Brain microvascular endothelial cell (primary cell): Measurements from ENCODE around the gene NVL.

Experiments
- DNase-seq: peaks from one replicate; pipeline ENCODE4 v3.0.0-alpha.2; 2020
- H3K27ac ChIP-seq: fragments of 250-450 bp; sonication (Bioruptor Pico); 2 replicates; pipeline ENCODE4 v1.5.1; 2020; ENCODE audit warnings: mild to moderate bottlenecking, moderate library complexity
- H3K27me3 ChIP-seq: fragments of 250-450 bp; sonication (Bioruptor Pico); replicated peaks from 2 replicates; pipeline ENCODE4 v1.5.1; 2020; ENCODE audit warnings: mild to moderate bottlenecking
- H3K36me3 ChIP-seq: fragments of 250-450 bp; sonication (Bioruptor Pico); replicated peaks from 2 replicates; pipeline ENCODE4 v1.5.1; 2020; ENCODE audit warnings: mild to moderate bottlenecking
- H3K4me3 ChIP-seq: 2 replicates; pipeline ENCODE4 v1.5.1; 2011; ENCODE audit warnings: low read depth, mild to moderate bottlenecking, control low read depth, low read length, moderate library complexity
- in situ Hi-C: cut with HindIII; loops from 2 replicates; pipeline ENCODE4 v1.10.0; 2017; ENCODE audit warnings: low sequenced_read_pairs, low pct_ligation_motif_present
- TF ChIP-seq, protein P1 (sequence below): IDR thresholded peaks from 2 replicates; pipeline ENCODE4 v1.5.1; 2011; ENCODE audit warnings: low read depth, mild to moderate bottlenecking, moderate library complexity, low read length, control low read depth, inconsistent platforms; ENCODE audit errors: missing control alignments

The NVL gene

GRCh38 chr1:224251741-224252146, 78.2 kb downstream of the NVL start:
- H3K4me3 ChIP-seq: no peak overlapping the region
- DNase-seq: no peak
- in situ Hi-C loops: no loop called here
- no peak overlapping the region for H3K27ac ChIP-seq
- H3K27me3 ChIP-seq: no peaks in the 10 kb centered on the region
- H3K36me3 ChIP-seq: peaks cover 3% of the 10 kb centered on the region
- TF ChIP-seq, protein P1, sequence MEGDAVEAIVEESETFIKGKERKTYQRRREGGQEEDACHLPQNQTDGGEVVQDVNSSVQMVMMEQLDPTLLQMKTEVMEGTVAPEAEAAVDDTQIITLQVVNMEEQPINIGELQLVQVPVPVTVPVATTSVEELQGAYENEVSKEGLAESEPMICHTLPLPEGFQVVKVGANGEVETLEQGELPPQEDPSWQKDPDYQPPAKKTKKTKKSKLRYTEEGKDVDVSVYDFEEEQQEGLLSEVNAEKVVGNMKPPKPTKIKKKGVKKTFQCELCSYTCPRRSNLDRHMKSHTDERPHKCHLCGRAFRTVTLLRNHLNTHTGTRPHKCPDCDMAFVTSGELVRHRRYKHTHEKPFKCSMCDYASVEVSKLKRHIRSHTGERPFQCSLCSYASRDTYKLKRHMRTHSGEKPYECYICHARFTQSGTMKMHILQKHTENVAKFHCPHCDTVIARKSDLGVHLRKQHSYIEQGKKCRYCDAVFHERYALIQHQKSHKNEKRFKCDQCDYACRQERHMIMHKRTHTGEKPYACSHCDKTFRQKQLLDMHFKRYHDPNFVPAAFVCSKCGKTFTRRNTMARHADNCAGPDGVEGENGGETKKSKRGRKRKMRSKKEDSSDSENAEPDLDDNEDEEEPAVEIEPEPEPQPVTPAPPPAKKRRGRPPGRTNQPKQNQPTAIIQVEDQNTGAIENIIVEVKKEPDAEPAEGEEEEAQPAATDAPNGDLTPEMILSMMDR: no peak

- no peak overlapping the region for H3K4me3 ChIP-seq
- peaks cover 3% of the 10 kb centered on the region for H3K36me3 ChIP-seq
- no peaks in the 10 kb centered on the region for H3K27me3 ChIP-seq
- peak; percentile 25 for DNase-seq
- no peak overlapping the region for H3K27ac ChIP-seq
- in situ Hi-C loops: no loop called here
- TF ChIP-seq, protein P1: no peak
These were observed 84.8 kb downstream of the NVL start for GRCh38 chr1:224245188-224245587.

DNA sequence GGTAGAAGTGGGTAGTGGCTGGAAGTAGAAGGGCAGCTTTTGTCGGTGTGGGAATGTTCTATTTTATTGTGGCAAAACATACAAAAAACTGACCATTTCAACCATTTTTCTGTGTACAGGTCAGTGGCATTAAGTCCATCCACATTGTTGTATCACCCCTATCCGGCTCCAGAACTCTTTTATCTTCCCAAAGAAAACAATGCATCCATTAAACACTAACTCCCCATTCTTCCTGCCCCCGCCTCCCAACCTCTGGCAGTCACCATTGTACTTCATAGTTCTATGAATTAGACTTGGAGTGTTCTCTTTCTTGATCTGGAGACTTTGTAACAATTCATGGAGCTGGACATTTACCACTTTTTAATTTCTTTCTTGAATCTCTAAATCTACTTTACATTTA, 91.2 kb downstream of the NVL start:
- TF ChIP-seq, protein P1: no peak
- Histone ChIP-seq H3K4me3 (no peak overlapping the region), H3K27ac (no peak overlapping the region), H3K27me3 (no peaks in the 10 kb centered on the region), H3K36me3 (peaks cover 13% of the 10 kb centered on the region)
- DNase-seq: no peak
- in situ Hi-C loops: no loop called here

GRCh38 chr1:224238212-224238611, 91.8 kb downstream of the NVL start:
- Histone ChIP-seq H3K36me3 (peaks cover 13% of the 10 kb centered on the region), H3K27ac (no peak overlapping the region), H3K4me3 (no peak overlapping the region), H3K27me3 (no peaks in the 10 kb centered on the region)
- TF ChIP-seq, protein P1: no peak
- in situ Hi-C loops: no loop called here
- DNase-seq: no peak

DNA sequence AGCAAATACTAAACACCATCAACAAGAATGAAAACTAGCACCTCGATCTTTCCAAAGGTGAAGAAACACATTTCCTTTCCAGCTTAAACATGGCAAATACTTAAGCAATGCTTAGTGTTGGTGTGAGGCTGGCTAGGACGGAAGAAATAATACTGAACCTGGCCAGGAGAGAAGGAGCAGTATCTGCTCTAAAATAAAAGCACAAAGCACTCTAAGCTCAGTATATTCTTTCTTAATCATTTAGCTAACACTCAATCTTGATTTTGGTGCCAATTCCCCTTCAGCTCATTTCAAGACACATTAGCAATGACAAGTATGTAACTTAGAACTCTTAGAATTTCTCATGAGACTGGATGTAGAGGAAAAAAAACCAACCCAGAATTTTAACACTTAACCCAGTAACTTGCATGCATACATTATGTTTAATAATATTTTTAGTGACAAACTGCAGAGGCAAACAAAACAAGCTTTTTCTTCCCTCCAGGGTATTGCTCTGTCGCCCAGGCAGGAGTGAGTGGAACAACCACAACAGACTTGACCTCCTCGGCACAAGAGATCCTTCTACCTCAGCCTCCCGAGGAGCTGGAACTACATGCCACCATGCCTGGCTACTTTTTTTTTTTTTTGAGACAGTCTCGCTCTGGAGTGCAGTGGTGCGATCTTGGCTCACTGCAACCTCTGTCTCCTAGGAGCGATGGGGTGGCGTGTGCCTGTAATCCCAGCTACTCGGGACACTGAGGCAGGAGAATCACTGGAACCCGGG, 92.7 kb downstream of the NVL start:
- Histone ChIP-seq H3K27me3 (no peaks in the 10 kb centered on the region), H3K4me3 (no peak overlapping the region), H3K36me3 (peaks cover 18% of the 10 kb centered on the region), H3K27ac (no peak overlapping the region)
- in situ Hi-C loops: no loop called here
- TF ChIP-seq, protein P1: no peak
- DNase-seq: no peak

DNA sequence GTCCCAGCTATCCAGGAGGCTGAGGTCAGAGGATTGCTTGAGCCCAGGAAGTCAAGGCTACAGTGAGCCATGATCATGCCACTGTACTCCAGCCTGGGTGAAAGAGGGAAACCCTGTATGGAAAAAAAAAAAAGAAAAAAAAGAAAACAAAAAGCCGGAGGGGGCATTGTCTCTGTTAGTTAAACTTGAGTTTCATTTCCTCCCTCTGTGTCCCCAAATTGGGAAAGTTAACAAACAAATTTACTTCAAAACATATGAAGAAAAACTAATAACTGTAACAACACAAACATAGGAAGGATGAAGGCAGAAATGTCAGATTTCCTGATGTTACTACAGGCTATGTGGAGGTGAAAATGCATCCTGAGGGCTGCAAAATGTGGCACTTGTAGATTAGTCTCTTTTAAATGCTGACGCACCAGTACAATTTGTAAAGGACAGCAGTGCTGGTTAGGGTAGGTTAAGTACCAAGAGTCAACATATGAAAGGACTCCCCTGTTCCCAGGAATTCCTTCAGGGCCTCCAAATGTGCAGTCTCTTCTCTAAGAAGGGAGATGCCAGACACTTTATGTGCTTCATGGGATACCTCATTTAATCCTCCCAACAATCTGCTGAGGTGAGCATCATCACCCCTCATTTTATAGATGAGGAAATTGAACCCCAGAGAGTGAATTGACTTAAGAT, 94.0 kb downstream of the NVL start:
- TF ChIP-seq, protein P1: no peak
- Histone ChIP-seq H3K27ac (no peak overlapping the region), H3K4me3 (no peak overlapping the region), H3K36me3 (peaks cover 18% of the 10 kb centered on the region), H3K27me3 (no peaks in the 10 kb centered on the region)
- in situ Hi-C loops: no loop called here
- DNase-seq: no peak
